ENCODE results near the gene WIZ. TPM values are rescaled to one million over a fixed set of nuclear protein-coding genes. Genes with fewer than 3 reads are reported as not detected.

WIZ gene
- total RNA-seq, 1 experiment from 2014 or later, result 25.9 TPM

- peak; percentile 50 for DNase-seq (ENCODE audit: low read depth)
These were observed 17.3 kb upstream of the WIZ start for GRCh38 chr19:15466851-15467733.

GRCh38 chr19:15464394-15465385 lies 14.9 kb upstream of the WIZ start, which contains the start of gene RASAL3:
RASAL3 (minus strand) TSS chr19:15464544; CDS start chr19:15464358, 186 bp downstream.
- no peak for DNase-seq (ENCODE audit: low read depth)

- DNase-seq (ENCODE audit: low read depth), result no peak
These were observed 14.2 kb upstream of the WIZ start for GRCh38 chr19:15463861-15464371.

- no peak for DNase-seq (ENCODE audit: low read depth)
These were observed 11.9 kb upstream of the WIZ start for GRCh38 chr19:15461694-15462093.

GRCh38 chr19:15457701-15458484 lies 8.1 kb upstream of the WIZ start:
- DNase-seq (ENCODE audit: low read depth), result no peak

GRCh38 chr19:15456871-15457700 lies 7.3 kb upstream of the WIZ start:
- no peak for DNase-seq (ENCODE audit: low read depth)

GRCh38 chr19:15456441-15456840 lies 6.7 kb upstream of the WIZ start:
- DNase-seq (ENCODE audit: low read depth), result no peak

- no peak for DNase-seq (ENCODE audit: low read depth)
These were observed 6.2 kb upstream of the WIZ start for GRCh38 chr19:15455996-15456395.

- no peak for DNase-seq (ENCODE audit: low read depth)
These were observed 4.4 kb upstream of the WIZ start for GRCh38 chr19:15453906-15454860.

- no peak for DNase-seq (ENCODE audit: low read depth)
These were observed 3.4 kb upstream of the WIZ start for GRCh38 chr19:15453091-15453578.

GRCh38 chr19:15452111-15453047 lies 2.6 kb upstream of the WIZ start:
- peak; percentile 93 for DNase-seq (ENCODE audit: low read depth)

- no peak for DNase-seq (ENCODE audit: low read depth)
These were observed 753 bp upstream of the WIZ start for GRCh38 chr19:15450528-15450890.

- DNase-seq (ENCODE audit: low read depth), result peak; percentile 26
These were observed 757 bp downstream of the WIZ start for GRCh38 chr19:15448778-15449619.

GRCh38 chr19:15448044-15448777 lies 1.5 kb downstream of the WIZ start:
- no peak for DNase-seq (ENCODE audit: low read depth)

- DNase-seq (ENCODE audit: low read depth), result no peak
These were observed 2.7 kb downstream of the WIZ start for GRCh38 chr19:15447057-15447456.

GRCh38 chr19:15445807-15446376 lies 3.9 kb downstream of the WIZ start:
- DNase-seq (ENCODE audit: low read depth), result no peak
